Activated CD8-positive, alpha-beta memory T cell treated with anti-CD3 and anti-CD28 coated beads, Interleukin-2, amount 50 U/mL, for 24 hours (primary cell): ENCODE results near the gene FBXO31.

Source experiments
- DNase-seq: peaks from one replicate; pipeline ENCODE4 v3.0.0-alpha.2; 2020; ENCODE audit errors: extremely low read depth

FBXO31 gene

GRCh38 chr16:87284183-87284582, 99.4 kb downstream of the FBXO31 start:
- DNase-seq, result no peak

GRCh38 chr16:87279094-87279658, 104.4 kb downstream of the FBXO31 start:
- DNase-seq, result no peak

- no peak for DNase-seq
These were observed 105.1 kb downstream of the FBXO31 start for GRCh38 chr16:87278191-87279093.
